NCI-H345 (cell line): ENCODE results near the gene FASLG.
"Not testable (repeated sequence)": the region's sequence is repeated elsewhere in the genome, so short reads cannot be mapped to it uniquely, and the experiment has no call there.

Experiments used
- DNase-seq: peaks from one replicate; lab custom pipeline; 2025; lab: John Stamatoyannopoulos, UW

FASLG gene

GRCh38 chr1:172658871-172659453 lies at the start of gene FASLG:
Gene FASLG (plus strand): TSS chr1:172659103. CDS start chr1:172659202, 99 bp downstream.
- DNase-seq, result no peak

GRCh38 chr1:172609528-172609927 lies 49.4 kb upstream of the FASLG start:
- DNase-seq, result no peak

GRCh38 chr1:172612478-172612877 lies 46.4 kb upstream of the FASLG start:
- no peak for DNase-seq

DNA sequence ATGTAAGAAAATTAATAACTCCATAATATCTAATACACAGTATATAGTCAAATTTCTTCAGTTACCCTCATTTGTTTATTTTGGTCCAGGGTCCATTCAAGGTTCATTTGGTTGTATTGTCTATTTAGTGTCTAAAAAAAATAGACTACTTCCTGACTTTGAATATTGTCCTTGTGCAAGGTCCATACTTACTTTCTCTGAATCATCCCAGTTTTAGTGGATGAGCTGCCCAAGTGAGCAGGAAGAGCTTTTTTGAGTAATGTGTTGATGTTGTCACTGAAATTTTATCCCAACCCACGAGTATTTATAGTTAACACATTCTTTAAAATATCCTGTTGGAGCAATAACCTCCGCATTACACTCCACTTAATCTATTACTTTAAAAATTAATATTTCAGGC lies 45.6 kb upstream of the FASLG start:
- DNase-seq, result no peak

DNA sequence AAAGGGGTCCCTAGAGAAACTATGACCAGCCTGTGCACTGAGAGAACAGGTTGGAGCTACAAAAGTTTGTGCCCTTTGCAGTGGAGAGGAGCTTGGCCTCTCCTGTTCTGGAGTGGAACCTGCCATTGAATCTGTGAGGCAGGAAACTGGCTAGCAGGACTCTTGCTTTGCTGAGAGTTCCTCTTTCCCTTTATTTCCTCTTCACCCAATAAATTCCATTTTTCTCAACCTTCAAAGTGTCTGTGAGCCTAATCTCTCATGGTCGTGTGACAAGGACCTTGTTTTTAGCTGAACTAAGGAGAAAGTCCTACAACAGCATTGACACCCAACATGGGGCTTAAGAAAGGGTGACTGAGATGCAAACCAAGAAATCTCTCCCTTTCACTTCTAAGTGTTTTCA lies 42.7 kb upstream of the FASLG start:
- DNase-seq, result no peak

DNA sequence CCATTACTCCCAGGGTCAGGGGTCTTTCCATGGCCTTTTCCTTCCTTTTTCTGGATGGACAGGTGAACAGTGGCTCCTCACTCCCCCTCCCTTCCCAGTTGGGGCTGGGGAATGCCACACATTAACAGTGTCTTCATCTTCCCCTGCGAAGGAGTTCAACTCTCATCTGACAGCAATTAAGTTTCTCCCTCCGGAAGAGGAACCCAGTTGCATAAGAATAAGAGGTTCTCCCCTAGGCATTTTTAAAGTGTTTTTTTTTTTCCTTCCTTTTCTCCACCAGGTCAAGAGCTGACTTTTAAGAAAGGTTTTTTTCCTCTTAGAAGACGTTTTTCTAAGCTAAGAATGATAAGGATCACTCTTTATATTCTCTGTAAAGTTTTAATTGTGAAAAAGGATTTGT lies 42.3 kb upstream of the FASLG start:
- no peak for DNase-seq

GRCh38 chr1:172620603-172621002 lies 38.3 kb upstream of the FASLG start:
- DNase-seq, result not testable (repeated sequence)

DNA sequence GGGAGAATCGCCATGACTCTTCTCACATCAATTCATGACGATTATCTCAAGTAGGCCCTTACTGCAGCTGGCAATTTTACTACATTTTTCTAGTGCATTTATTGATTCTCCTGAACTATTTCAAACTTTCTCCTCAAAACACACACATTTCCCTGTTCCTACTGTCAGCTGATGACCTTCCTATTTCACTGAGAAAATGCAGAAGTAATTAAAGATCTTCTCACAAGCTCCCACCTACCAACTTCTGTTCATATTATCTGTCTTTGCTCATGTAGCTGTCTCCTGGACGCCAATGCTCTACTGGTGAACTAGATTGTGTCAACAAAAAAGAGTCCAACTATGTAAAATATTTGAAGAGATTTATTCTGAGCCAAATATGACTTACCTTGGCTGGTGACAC lies 36.4 kb upstream of the FASLG start:
- DNase-seq, result no peak

DNA sequence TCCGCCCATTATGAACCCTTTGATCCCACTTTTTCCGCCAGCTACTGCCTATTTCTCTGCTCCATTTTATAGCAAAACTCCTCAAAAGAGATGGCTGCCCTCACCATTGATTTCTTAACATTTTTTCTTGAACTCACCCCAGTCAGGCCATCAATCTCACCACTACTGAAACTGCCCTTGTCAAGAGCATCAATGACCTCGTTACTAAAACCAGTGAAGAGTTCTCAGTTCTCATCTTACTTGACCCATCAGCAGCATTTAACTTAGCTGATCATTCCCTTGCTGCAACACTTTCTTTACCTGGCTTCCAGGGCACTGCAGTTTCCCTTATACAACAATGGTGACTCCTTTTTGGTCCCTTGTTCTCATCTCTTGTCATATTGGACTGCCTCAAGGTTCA lies 35.2 kb upstream of the FASLG start:
- no peak for DNase-seq

- no peak for DNase-seq
Measured at GRCh38 chr1:172626845-172627244, 32.1 kb upstream of the FASLG start.

DNA sequence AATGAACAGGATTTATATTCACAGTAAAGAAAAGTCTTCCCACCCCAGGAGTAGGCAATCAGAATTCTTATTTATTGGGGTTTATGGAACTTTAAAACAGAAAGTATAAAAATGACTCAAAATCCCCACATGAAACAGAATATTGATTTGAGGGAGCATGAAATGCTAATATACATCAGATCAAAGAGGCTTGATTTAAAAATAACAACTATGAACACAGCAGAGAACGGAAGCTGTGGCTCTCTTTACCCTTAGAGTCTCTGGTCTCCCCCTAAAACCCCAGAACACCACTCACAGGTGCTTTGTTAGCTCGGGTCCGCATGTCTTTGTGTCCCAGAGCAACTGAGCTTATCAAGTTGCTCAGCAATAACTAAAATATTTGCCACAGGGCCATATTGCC lies 31.2 kb upstream of the FASLG start:
- DNase-seq, result no peak

DNA sequence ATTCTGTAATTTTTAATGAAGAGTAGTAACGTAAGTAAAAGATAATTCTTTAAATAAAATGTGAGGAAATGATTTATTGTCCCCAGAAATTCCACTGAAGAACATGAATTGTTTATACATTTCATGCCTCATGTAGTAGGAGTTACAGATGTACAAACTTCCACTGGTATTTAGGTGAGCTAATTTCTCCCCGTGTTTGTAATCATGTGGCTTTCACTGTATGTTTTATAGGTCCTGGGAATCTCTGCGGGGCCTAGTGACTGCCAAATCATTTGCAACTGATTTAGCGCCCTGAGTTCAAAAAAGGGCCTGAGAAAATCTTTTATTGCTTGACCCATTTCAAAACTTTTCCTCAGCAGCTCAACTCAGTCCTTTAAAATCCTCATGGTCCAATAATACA lies 30.5 kb upstream of the FASLG start:
- DNase-seq, result no peak

DNA sequence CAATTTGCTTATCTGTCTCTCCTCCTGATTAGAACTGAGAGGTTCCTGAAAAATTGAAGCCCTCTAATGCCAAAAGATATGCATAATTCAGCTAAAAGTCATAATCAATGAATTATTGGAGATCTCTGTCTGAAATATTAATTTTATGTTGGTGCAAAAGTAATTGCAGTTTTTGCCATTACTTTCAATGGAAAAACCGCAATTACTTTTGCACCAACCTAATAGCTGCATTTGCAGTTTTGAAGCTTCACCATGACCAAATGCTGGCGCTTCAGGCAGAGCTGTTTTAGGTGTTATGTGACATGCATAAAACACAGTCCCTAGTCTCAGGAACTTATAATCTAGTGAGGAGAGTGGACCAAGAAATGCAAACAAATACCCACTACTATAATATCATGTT lies 29.7 kb upstream of the FASLG start:
- no peak for DNase-seq

GRCh38 chr1:172629638-172630037 lies 29.3 kb upstream of the FASLG start:
- DNase-seq, result no peak

- DNase-seq, result no peak
Measured at GRCh38 chr1:172630056-172630818, 28.7 kb upstream of the FASLG start.

DNA sequence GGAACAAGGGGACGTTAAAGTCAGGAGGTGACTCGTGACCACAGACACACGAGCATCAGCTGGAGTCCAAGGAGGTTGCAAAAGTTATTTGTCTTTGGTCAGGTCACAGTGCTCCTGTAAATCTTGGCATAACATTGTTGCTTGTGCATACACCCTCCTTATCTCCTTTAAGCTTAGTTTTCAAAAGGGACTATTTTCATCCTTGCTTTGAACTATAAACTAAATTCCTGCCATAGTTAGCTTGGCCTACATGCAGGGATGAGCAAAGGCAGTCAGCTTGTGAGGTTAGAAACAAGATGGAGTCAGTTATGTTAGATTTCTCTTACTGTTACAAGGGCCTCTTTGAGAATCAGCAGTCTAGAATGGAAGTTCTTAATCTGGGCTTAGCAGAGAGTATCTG lies 28.0 kb upstream of the FASLG start:
- DNase-seq, result no peak

DNA sequence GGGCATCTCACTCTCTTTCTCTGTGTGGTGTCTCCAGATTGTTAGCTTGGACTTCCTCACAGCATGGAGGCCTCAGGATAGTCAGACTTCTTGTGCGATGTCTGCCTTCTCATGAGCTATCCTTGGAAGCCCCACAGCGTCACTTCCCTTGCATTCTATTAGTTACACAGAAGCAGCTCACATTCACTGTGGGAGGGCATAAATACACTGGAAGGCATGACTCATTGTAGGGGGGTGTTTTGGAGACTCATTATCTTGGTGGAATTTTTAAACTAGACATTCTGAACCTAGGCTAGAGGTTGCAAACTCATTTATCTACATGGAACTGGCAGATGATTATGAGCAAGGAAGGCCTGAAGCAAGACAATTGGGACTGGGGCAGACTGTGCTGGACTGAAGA lies 21.4 kb upstream of the FASLG start:
- DNase-seq, result no peak

GRCh38 chr1:172638249-172638648 lies 20.7 kb upstream of the FASLG start:
- DNase-seq, result no peak

DNA sequence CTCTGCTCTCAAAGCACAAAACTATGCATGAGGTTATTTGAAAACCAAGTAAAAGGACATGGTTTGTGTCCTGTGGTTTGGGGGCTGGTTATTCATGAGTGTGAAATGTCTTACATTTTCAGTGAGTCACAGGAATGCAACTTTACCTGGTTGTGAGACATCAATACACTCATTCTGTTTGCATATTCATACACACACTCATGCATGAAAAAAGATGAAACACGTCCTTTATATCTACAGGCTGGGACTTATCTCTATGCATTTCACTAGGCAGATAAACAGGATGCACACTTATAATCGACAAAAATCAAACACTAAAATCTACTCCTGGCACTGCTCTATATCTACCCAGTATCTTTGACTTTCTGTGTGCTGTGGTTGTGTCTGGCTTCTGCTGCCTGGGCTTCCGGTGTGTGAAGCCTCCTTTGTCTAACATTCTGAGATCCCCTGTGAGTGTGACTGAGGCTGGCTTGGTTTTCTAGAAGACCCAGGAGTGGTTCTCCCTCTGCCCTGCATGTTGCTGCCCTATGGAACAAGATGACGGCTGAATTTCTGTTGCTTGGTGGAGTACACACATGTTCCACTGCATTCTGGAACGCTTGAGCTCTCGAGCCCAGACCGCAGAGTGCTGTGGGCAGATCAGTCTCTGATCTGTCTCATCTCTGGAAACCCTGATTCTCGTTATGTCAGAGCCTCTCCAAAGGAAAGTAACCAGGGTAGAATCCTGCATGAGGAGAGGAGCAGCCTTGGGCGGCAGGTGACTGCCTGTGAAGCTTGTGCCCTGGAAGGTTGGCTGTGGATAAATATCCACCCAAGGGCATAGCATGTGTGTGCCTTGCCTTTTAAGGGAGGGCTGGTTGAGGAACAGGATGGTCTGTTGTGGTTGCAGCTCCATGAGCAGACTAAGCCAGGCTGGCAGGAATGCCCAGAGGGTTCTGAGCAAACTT lies 19.7 kb upstream of the FASLG start:
- DNase-seq, result no peak

DNA sequence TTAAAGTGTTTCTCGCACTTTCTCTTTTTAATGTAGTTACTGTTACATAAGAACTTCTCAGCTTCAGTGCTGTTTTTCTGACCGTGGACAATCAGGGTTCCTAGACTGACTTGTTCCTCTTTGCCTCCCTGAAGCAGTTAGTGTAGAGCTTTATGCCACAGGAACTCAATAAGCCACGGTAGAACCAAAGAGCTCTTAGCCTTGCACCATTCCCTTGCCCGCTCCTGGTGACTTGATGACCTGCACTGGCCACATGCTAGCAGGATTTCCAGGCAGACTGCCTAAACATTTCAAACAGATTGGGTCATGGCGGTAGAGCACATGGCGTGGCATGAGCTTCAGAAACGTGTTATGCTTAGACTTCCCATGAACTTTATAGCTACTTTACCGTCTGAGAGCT lies 18.8 kb upstream of the FASLG start:
- DNase-seq, result no peak

- DNase-seq, result no peak
Measured at GRCh38 chr1:172641492-172641891, 17.4 kb upstream of the FASLG start.

GRCh38 chr1:172642970-172643369 lies 15.9 kb upstream of the FASLG start:
- DNase-seq, result no peak

DNA sequence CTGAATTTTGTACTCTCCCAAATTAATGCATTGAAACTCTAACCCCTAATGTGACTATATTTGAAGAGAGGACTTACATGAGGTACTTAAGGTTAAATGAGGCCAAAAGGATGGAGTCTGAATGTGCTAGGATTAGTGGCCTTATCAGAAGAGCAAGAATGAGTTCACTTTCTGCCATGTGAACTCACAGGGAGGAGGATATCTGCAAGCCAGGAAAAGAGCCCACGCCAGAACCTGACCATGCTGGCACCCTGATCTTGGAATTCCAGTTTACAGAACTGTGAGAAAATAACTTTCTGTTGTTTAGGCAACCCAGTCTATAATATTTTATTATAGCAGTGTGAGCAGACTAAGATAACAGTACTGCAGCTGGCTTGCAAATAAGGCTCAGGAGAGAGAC lies 12.2 kb upstream of the FASLG start:
- DNase-seq, result no peak
